GM12875 (cell line): ENCODE data around the gene LRP2BP.

Experiments
- H3K4me3 ChIP-seq: one replicate; pipeline ENCODE4 v1.5.1; 2011; ENCODE audit warnings: low read depth, low read length, control low read depth
- TF ChIP-seq, protein P1 (sequence below): IDR thresholded peaks from 2 replicates; pipeline ENCODE4 v1.5.1; 2011; ENCODE audit warnings: low read depth, mild to moderate bottlenecking, control low read depth, inconsistent platforms, low read length, moderate library complexity, borderline replicate concordance; ENCODE audit not compliant: insufficient read depth

The LRP2BP gene

GRCh38 chr4:185383451-185383850 is 12.3 kb downstream of the LRP2BP start:
- H3K4me3 ChIP-seq = no peak overlapping the region
- TF ChIP-seq, protein P1, sequence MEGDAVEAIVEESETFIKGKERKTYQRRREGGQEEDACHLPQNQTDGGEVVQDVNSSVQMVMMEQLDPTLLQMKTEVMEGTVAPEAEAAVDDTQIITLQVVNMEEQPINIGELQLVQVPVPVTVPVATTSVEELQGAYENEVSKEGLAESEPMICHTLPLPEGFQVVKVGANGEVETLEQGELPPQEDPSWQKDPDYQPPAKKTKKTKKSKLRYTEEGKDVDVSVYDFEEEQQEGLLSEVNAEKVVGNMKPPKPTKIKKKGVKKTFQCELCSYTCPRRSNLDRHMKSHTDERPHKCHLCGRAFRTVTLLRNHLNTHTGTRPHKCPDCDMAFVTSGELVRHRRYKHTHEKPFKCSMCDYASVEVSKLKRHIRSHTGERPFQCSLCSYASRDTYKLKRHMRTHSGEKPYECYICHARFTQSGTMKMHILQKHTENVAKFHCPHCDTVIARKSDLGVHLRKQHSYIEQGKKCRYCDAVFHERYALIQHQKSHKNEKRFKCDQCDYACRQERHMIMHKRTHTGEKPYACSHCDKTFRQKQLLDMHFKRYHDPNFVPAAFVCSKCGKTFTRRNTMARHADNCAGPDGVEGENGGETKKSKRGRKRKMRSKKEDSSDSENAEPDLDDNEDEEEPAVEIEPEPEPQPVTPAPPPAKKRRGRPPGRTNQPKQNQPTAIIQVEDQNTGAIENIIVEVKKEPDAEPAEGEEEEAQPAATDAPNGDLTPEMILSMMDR = no peak

GRCh38 chr4:185382754-185383153 is 13.0 kb downstream of the LRP2BP start:
- H3K4me3 ChIP-seq = no peak overlapping the region
- TF ChIP-seq, protein P1 = no peak

DNA sequence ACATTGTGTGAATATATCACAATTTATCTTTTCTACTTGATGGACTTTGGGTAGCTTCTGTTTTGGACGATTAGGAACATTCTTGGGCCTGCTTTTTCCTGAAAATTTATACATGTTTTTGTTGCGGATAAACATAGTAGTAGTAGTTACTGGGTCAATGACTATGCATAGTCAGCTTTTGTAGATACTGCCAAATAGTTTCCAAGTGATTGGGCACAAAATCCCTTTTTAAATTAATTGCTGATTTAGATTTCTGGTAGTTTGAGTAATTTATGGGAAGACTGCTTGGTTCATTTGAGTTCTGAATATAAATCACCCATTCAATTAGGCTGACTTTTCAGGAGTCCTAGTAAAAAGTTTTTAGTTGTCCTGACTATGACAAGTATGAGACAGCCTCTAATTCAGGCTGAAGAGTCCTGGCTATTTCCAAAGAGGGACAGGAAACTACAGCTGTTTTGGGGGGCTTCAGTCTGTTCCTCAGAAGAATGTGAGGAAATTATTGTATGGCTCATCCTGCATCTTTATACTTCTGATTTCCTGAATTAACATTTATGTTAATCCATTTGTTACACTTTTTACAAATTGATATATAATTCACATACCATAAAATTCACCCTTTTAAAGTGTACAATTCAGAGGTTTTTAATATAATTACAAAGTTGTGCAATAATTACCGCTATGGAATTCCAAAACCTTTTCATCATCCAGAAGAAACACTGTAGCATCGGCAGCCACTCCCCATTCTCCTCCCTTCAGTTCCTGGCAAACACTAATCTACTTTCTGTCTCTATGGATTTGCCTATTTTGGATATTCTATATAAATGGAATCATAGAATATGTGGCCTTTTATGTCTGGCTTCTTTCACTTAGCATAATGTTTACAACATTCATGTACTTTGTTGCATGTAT is 14.2 kb downstream of the LRP2BP start:
- no peak overlapping the region for H3K4me3 ChIP-seq
- TF ChIP-seq, protein P1 = no peak

DNA sequence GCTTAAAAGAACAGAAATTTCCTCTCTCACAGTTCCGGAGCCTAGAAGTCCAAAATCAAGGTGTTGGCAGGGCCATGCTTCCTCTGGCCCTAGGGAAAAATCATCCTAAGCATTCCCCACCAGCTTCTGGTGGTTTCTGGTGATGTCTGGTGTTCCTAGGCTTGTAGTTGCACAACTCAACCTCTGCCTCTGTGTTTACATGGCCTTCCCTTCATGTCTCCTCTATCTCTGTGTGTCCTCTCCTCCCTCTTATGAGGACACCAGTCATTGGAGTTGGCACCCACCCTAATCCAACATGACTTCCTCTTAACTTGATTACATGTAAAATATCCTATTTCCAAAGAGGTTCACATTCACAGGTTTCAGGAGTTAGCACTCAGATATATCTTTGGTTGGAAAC is 15.4 kb downstream of the LRP2BP start:
- TF ChIP-seq, protein P1 = no peak
- no peak overlapping the region for H3K4me3 ChIP-seq

- TF ChIP-seq, protein P1 = no peak
- no peak overlapping the region for H3K4me3 ChIP-seq
Measured at GRCh38 chr4:185379326-185380295, 16.1 kb downstream of the LRP2BP start.

- TF ChIP-seq, protein P1 = no peak
- no peak overlapping the region for H3K4me3 ChIP-seq
Measured at GRCh38 chr4:185378264-185378663, 17.5 kb downstream of the LRP2BP start.
